ENCODE results near the gene LAPTM4A. TPM values are rescaled to one million over a fixed set of nuclear protein-coding genes. Genes with fewer than 3 reads are reported as not detected.

Gene LAPTM4A
- total and polyA plus RNA-seq, 10 of the 15 experiments (the other 5 are each of a cell fraction or from before 2014, with no cell fraction given) = 17.8 to 107 (median 45.8) TPM

- TF ChIP-seq, protein P1, sequence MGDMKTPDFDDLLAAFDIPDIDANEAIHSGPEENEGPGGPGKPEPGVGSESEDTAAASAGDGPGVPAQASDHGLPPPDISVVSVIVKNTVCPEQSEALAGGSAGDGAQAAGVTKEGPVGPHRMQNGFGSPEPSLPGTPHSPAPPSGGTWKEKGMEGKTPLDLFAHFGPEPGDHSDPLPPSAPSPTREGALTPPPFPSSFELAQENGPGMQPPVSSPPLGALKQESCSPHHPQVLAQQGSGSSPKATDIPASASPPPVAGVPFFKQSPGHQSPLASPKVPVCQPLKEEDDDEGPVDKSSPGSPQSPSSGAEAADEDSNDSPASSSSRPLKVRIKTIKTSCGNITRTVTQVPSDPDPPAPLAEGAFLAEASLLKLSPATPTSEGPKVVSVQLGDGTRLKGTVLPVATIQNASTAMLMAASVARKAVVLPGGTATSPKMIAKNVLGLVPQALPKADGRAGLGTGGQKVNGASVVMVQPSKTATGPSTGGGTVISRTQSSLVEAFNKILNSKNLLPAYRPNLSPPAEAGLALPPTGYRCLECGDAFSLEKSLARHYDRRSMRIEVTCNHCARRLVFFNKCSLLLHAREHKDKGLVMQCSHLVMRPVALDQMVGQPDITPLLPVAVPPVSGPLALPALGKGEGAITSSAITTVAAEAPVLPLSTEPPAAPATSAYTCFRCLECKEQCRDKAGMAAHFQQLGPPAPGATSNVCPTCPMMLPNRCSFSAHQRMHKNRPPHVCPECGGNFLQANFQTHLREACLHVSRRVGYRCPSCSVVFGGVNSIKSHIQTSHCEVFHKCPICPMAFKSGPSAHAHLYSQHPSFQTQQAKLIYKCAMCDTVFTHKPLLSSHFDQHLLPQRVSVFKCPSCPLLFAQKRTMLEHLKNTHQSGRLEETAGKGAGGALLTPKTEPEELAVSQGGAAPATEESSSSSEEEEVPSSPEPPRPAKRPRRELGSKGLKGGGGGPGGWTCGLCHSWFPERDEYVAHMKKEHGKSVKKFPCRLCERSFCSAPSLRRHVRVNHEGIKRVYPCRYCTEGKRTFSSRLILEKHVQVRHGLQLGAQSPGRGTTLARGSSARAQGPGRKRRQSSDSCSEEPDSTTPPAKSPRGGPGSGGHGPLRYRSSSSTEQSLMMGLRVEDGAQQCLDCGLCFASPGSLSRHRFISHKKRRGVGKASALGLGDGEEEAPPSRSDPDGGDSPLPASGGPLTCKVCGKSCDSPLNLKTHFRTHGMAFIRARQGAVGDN (IDR thresholded peaks at IDR 0.05) = 0 out of 2 replicates have a peak, but pooled peaks have one; percentile 28
- TF ChIP-seq, protein P2, sequence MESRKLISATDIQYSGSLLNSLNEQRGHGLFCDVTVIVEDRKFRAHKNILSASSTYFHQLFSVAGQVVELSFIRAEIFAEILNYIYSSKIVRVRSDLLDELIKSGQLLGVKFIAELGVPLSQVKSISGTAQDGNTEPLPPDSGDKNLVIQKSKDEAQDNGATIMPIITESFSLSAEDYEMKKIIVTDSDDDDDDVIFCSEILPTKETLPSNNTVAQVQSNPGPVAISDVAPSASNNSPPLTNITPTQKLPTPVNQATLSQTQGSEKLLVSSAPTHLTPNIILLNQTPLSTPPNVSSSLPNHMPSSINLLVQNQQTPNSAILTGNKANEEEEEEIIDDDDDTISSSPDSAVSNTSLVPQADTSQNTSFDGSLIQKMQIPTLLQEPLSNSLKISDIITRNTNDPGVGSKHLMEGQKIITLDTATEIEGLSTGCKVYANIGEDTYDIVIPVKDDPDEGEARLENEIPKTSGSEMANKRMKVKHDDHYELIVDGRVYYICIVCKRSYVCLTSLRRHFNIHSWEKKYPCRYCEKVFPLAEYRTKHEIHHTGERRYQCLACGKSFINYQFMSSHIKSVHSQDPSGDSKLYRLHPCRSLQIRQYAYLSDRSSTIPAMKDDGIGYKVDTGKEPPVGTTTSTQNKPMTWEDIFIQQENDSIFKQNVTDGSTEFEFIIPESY (IDR thresholded peaks at IDR 0.05) = no peak
- TF ChIP-seq SMAD1 (IDR thresholded peaks at IDR 0.05; ENCODE audit: low read depth, partially characterized antibody) (no peak), SREBF1 (IDR thresholded peaks at IDR 0.05; ENCODE audit: low read length) (no peak), ZNF622 (IDR thresholded peaks at IDR 0.05) (no peak), ZSCAN29 (IDR thresholded peaks at IDR 0.05) (no peak), ZNF384 (IDR thresholded peaks at IDR 0.05; ENCODE audit: borderline replicate concordance, low read depth, low read length) (peak; percentile 30), FOXM1 (IDR thresholded peaks at IDR 0.05; ENCODE audit: low read depth, low read length) (no peak), SIX5 (IDR thresholded peaks at IDR 0.05; ENCODE audit: low read depth, low read length, severe bottlenecking) (no peak), ZBED1 (IDR thresholded peaks at IDR 0.05; ENCODE audit: borderline replicate concordance) (no peak), BHLHE40 (IDR thresholded peaks at IDR 0.05; ENCODE audit: borderline replicate concordance in 1 of 2, low read depth in 2 of 2, low read length in 1 of 2) (peak; percentile 40 to 50; a peak in 2 of 4 replicates), SPI1 (IDR thresholded peaks at IDR 0.05; ENCODE audit: borderline replicate concordance, insufficient read depth, low read depth, low read length) (peak; percentile 92)
- TF ChIP-seq, protein P3, sequence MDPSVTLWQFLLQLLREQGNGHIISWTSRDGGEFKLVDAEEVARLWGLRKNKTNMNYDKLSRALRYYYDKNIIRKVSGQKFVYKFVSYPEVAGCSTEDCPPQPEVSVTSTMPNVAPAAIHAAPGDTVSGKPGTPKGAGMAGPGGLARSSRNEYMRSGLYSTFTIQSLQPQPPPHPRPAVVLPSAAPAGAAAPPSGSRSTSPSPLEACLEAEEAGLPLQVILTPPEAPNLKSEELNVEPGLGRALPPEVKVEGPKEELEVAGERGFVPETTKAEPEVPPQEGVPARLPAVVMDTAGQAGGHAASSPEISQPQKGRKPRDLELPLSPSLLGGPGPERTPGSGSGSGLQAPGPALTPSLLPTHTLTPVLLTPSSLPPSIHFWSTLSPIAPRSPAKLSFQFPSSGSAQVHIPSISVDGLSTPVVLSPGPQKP (IDR thresholded peaks at IDR 0.05; ENCODE audit: low read depth, low read length) = no peak
- TF ChIP-seq, protein P4, sequence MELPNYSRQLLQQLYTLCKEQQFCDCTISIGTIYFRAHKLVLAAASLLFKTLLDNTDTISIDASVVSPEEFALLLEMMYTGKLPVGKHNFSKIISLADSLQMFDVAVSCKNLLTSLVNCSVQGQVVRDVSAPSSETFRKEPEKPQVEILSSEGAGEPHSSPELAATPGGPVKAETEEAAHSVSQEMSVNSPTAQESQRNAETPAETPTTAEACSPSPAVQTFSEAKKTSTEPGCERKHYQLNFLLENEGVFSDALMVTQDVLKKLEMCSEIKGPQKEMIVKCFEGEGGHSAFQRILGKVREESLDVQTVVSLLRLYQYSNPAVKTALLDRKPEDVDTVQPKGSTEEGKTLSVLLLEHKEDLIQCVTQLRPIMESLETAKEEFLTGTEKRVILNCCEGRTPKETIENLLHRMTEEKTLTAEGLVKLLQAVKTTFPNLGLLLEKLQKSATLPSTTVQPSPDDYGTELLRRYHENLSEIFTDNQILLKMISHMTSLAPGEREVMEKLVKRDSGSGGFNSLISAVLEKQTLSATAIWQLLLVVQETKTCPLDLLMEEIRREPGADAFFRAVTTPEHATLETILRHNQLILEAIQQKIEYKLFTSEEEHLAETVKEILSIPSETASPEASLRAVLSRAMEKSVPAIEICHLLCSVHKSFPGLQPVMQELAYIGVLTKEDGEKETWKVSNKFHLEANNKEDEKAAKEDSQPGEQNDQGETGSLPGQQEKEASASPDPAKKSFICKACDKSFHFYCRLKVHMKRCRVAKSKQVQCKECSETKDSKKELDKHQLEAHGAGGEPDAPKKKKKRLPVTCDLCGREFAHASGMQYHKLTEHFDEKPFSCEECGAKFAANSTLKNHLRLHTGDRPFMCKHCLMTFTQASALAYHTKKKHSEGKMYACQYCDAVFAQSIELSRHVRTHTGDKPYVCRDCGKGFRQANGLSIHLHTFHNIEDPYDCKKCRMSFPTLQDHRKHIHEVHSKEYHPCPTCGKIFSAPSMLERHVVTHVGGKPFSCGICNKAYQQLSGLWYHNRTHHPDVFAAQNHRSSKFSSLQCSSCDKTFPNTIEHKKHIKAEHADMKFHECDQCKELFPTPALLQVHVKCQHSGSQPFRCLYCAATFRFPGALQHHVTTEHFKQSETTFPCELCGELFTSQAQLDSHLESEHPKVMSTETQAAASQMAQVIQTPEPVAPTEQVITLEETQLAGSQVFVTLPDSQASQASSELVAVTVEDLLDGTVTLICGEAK (IDR thresholded peaks at IDR 0.05; ENCODE audit: borderline replicate concordance) = no peak; the same call in 1 of the 2 replicates
- TF ChIP-seq, protein P5, sequence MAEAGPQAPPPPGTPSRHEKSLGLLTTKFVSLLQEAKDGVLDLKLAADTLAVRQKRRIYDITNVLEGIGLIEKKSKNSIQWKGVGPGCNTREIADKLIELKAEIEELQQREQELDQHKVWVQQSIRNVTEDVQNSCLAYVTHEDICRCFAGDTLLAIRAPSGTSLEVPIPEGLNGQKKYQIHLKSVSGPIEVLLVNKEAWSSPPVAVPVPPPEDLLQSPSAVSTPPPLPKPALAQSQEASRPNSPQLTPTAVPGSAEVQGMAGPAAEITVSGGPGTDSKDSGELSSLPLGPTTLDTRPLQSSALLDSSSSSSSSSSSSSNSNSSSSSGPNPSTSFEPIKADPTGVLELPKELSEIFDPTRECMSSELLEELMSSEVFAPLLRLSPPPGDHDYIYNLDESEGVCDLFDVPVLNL (IDR thresholded peaks at IDR 0.05; ENCODE audit: low read depth, low read length) = no peak
- TF ChIP-seq, protein P6, sequence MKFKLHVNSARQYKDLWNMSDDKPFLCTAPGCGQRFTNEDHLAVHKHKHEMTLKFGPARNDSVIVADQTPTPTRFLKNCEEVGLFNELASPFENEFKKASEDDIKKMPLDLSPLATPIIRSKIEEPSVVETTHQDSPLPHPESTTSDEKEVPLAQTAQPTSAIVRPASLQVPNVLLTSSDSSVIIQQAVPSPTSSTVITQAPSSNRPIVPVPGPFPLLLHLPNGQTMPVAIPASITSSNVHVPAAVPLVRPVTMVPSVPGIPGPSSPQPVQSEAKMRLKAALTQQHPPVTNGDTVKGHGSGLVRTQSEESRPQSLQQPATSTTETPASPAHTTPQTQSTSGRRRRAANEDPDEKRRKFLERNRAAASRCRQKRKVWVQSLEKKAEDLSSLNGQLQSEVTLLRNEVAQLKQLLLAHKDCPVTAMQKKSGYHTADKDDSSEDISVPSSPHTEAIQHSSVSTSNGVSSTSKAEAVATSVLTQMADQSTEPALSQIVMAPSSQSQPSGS (IDR thresholded peaks at IDR 0.05; ENCODE audit: low read length) = no peak
Measured at GRCh38 chr2:19987936-19988335, 63.5 kb downstream of the LAPTM4A start (continued).
